HFFc6 (cell line): ENCODE measurements around the gene GABBR2. TPM values are rescaled to one million over a fixed set of nuclear protein-coding genes. Genes with fewer than 3 reads are reported as not detected.

ENCODE experiments used
- DNase-seq: peaks from one replicate; pipeline ENCODE4 v3.0.0-alpha.2; 2018
- H3K27ac Mint-ChIP-seq: 2 replicates; pipeline ENCODE4 v1.8.0; 2020; ENCODE audit warnings: mild to moderate bottlenecking, mixed read lengths
- H3K27me3 Mint-ChIP-seq: 2 replicates; pipeline ENCODE4 v1.8.0; 2021; ENCODE audit warnings: mild to moderate bottlenecking, moderate library complexity, mixed read lengths; ENCODE audit not compliant: insufficient read depth
- H3K36me3 Mint-ChIP-seq: 2 replicates; pipeline ENCODE4 v1.8.0; 2021; ENCODE audit warnings: low read depth, mixed read lengths
- H3K4me1 Mint-ChIP-seq: 2 replicates; pipeline ENCODE4 v1.8.0; 2020; ENCODE audit warnings: low read depth, mixed read lengths
- H3K4me3 Mint-ChIP-seq: 2 replicates; pipeline ENCODE4 v1.8.0; 2020; ENCODE audit warnings: mild to moderate bottlenecking, moderate library complexity, mixed read lengths
- H3K9me3 Mint-ChIP-seq: 2 replicates; pipeline ENCODE4 v1.8.0; 2020; ENCODE audit warnings: mild to moderate bottlenecking, mixed read lengths
- CTCF ChIP-seq: fragments of 200-600 bp; sonication (generic); IDR thresholded peaks from 2 replicates; pipeline ENCODE4 v1.5.0; 2021; ENCODE audit warnings: antibody characterized with exemption, mild to moderate bottlenecking
- total RNA-seq, 6 experiments: library from RNA; stranded (reverse); fragmentation: NEBNext Ultra II Directional; extraction: Animal tissue kit (Norgen Biotek cat#: 25700); gene quantifications; 2 replicates in 1 of 6; 3 replicates in 5 of 6; pipeline ENCODE4 v1.2.3, GENCODE V29; 2021

Gene GABBR2
- total RNA-seq, 6 experiments from 2014 or later, result 3.1 to 9.3 (median 7.6) TPM

GRCh38 chr9:98569491-98569890, 139.2 kb downstream of the GABBR2 start:
- H3K4me1 Mint-ChIP-seq, result peaks cover 7% of the 10 kb centered on the region; the same call in 1 of the 2 replicates
- no peaks in the 10 kb centered on the region for H3K9me3 Mint-ChIP-seq
- no peak overlapping the region for H3K27ac Mint-ChIP-seq
- H3K27me3 Mint-ChIP-seq, result peaks cover 6% of the 10 kb centered on the region
- no peak overlapping the region for H3K4me3 Mint-ChIP-seq
- H3K36me3 Mint-ChIP-seq, result no peaks in the 10 kb centered on the region
- TF ChIP-seq CTCF, result no peak
- no peak for DNase-seq

GRCh38 chr9:98568909-98569469, 139.7 kb downstream of the GABBR2 start:
- no peak overlapping the region for H3K27ac Mint-ChIP-seq
- H3K4me3 Mint-ChIP-seq, result no peak overlapping the region
- H3K36me3 Mint-ChIP-seq, result no peaks in the 10 kb centered on the region
- peaks cover 6% of the 10 kb centered on the region for H3K27me3 Mint-ChIP-seq
- no peak for TF ChIP-seq CTCF
- DNase-seq, result no peak
- no peaks in the 10 kb centered on the region for H3K9me3 Mint-ChIP-seq
- H3K4me1 Mint-ChIP-seq, result peaks cover 7% of the 10 kb centered on the region; the same call in 1 of the 2 replicates

GRCh38 chr9:98568234-98568908, 140.4 kb downstream of the GABBR2 start:
- H3K4me1 Mint-ChIP-seq, result peaks cover 7% of the 10 kb centered on the region; the same call in 1 of the 2 replicates
- no peaks in the 10 kb centered on the region for H3K9me3 Mint-ChIP-seq
- no peak overlapping the region for H3K4me3 Mint-ChIP-seq
- no peak for TF ChIP-seq CTCF
- no peak overlapping the region for H3K27ac Mint-ChIP-seq
- peaks cover 6% of the 10 kb centered on the region for H3K27me3 Mint-ChIP-seq
- H3K36me3 Mint-ChIP-seq, result no peaks in the 10 kb centered on the region
- no peak for DNase-seq

- no peak overlapping the region for H3K27ac Mint-ChIP-seq
- DNase-seq, result no peak
- peaks cover 7% of the 10 kb centered on the region; the same call in 1 of the 2 replicates for H3K4me1 Mint-ChIP-seq
- no peaks in the 10 kb centered on the region for H3K36me3 Mint-ChIP-seq
- no peaks in the 10 kb centered on the region for H3K9me3 Mint-ChIP-seq
- peaks cover 6% of the 10 kb centered on the region for H3K27me3 Mint-ChIP-seq
- no peak overlapping the region for H3K4me3 Mint-ChIP-seq
- no peak for TF ChIP-seq CTCF
Measured at GRCh38 chr9:98567540-98568233, 141.0 kb downstream of the GABBR2 start.

GRCh38 chr9:98565152-98566135, 143.3 kb downstream of the GABBR2 start:
- no peak for TF ChIP-seq CTCF
- H3K9me3 Mint-ChIP-seq, result no peaks in the 10 kb centered on the region
- no peak overlapping the region for H3K4me3 Mint-ChIP-seq
- no peaks in the 10 kb centered on the region for H3K36me3 Mint-ChIP-seq
- no peak for DNase-seq
- H3K27ac Mint-ChIP-seq, result no peak overlapping the region
- H3K4me1 Mint-ChIP-seq, result no peaks in the 10 kb centered on the region
- peaks cover 2% of the 10 kb centered on the region for H3K27me3 Mint-ChIP-seq
